Body of pancreas (tissue), 2 donors: ENCODE results near the gene NPY1R. TPM values are rescaled to one million over a fixed set of nuclear protein-coding genes. Genes with fewer than 3 reads are reported as not detected.

ENCODE experiments used
- total RNA-seq, 2 donors: library from RNA; depleted of rRNA; stranded (reverse); fragments of >200 nt; gene quantifications; one replicate each; pipeline ENCODE4 v1.1.0, GENCODE V29; 2016

The NPY1R gene
- total RNA-seq, 2 donors from 2014 or later: 4.9 to 14.0 TPM

Other genes starting within 250 kb of the NPY1R start
- 10 to 100 TPM; 15.3 to 23.1 TPM for gene NAF1, start 165.7 kb downstream of the NPY1R start, total RNA-seq
- under 1 TPM in 1 of 2 donors, not detected in 1; 0.52 TPM for gene NPY5R, start 11.3 kb upstream of the NPY1R start, total RNA-seq
- not detected for gene TKTL2, start 141.2 kb upstream of the NPY1R start, total RNA-seq
- gene TMA16, start 162.1 kb upstream of the NPY1R start, total RNA-seq: 10 to 100 TPM; 17.5 to 19.2 TPM